ENCODE data around the gene CYP46A1. TPM values are rescaled to one million over a fixed set of nuclear protein-coding genes. Genes with fewer than 3 reads are reported as not detected.

Gene CYP46A1
- total RNA-seq, 1 experiment from 2014 or later: 0.59 TPM

DNA sequence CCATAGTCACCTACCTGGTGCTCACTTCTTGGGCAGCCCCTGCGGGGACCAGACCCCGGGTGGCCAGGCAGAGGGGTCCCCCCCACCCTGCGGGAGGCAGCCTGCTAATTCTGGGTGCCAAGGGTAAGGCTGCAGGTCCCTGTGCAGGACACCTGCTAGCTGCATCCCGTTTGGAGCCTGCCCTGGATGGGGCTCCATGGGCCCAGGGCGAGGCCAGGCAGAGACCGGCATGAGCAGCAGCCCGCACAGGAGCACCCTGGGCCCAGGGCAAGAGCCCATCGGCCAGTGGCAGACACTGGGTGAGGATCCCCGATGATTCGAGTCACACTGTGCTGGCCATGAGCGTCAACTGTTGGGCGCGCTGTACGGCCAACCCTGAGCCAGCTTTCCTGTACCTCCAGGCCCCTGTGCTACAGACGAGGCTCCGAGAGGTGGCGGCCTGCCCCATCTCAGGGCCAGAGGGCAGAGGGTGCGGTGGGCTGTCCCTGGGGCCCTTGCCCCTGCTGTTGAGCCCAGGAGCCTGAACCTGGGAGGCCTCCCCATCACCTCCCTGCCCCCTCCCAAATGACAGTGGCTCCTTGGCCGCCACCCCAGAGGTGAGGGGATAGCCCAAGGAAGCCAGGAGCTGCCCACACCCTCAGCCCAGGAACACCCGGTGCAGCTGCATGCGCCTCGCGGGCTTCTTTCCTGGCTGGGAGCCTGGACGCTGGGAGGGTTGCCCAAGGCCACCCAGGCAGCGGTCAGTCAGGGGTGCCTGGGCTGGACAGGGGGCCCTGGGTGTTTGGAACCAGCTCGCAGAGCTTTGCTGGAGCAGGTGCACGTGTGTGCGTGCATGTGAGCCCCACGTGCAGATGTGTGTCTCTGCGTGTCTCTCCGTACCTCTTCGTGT is 47.7 kb downstream of the CYP46A1 start:
- H2BK20ac ChIP-seq (ENCODE audit: low read depth, low read length, poor library complexity, severe bottlenecking): no peak overlapping the region
- no peak overlapping the region for H2AFZ ChIP-seq (ENCODE audit: low read length)
- H3K79me2 ChIP-seq (ENCODE audit: insufficient read depth, low read length): no peaks in the 10 kb centered on the region
- no peak overlapping the region for H3K14ac ChIP-seq (ENCODE audit: insufficient read depth, low read length)
- Mint-ChIP-seq H3K9me3 (no peaks in the 10 kb centered on the region; a peak in 2 of 5 replicates), H3K36me3 (ENCODE audit: insufficient read depth in 1 of 3, low read depth in 3 of 3) (no peaks in the 10 kb centered on the region), H3K4me3 (no peak overlapping the region; a peak in 1 of 5 replicates), H3K27me3 (ENCODE audit: low read depth) (peaks cover 3% of the 10 kb centered on the region; the same call in 1 of the 2 replicates), H3K4me1 (peaks cover 4 to 19% of the 10 kb centered on the region in 2 experiments), H3K27ac (no peak overlapping the region; a peak in 1 of 7 replicates)
- DNase-seq: peak; percentile 35
- H3K56ac ChIP-seq (ENCODE audit: insufficient read length, low read depth, low read length): no peak overlapping the region
- H3K23me2 ChIP-seq (ENCODE audit: insufficient read length, low read depth, low read length, poor library complexity, severe bottlenecking): peaks cover 4% of the 10 kb centered on the region
- H3K4me2 ChIP-seq (ENCODE audit: insufficient read depth, insufficient read length, low read length): no peak overlapping the region
- H2AK5ac ChIP-seq (ENCODE audit: insufficient read length, low read length): no peak overlapping the region
- no peak overlapping the region for H3T11ph ChIP-seq (ENCODE audit: low read length)
- H3K23ac ChIP-seq (ENCODE audit: insufficient read length, low read depth, low read length): no peak overlapping the region
- H3K4me1 ChIP-seq (ENCODE audit: insufficient read depth, low read length): no peaks in the 10 kb centered on the region
- H3K27me3 ChIP-seq (ENCODE audit: insufficient read depth, low read length): no peaks in the 10 kb centered on the region
- H2BK12ac ChIP-seq (ENCODE audit: insufficient read length, low read depth, low read length): no peak overlapping the region
- no peak overlapping the region for H3K4ac ChIP-seq (ENCODE audit: low read depth, low read length)
- no peak overlapping the region for H4K5ac ChIP-seq (ENCODE audit: insufficient read length, low read depth, low read length)
- no peak overlapping the region for H4K91ac ChIP-seq (ENCODE audit: insufficient read length, low read depth, low read length)
- H3K18ac ChIP-seq (ENCODE audit: insufficient read length, low read depth, low read length): no peak overlapping the region
- no peak for TF ChIP-seq CTCF (conservative IDR thresholded peaks at IDR 0.05)
- no peak overlapping the region for H2BK15ac ChIP-seq (ENCODE audit: low read depth, low read length)
- no peak overlapping the region for H3K27ac ChIP-seq (ENCODE audit: insufficient read length, low read depth, low read length)
- H2BK120ac ChIP-seq (ENCODE audit: low read depth, low read length, poor library complexity, severe bottlenecking): no peak overlapping the region
- no peak overlapping the region for H3K9ac ChIP-seq (ENCODE audit: extremely low read depth, insufficient read length, low read length)
- no CpG with 5 or more reads among the region's 32 CpGs for WGBS (ENCODE audit: extremely low coverage, insufficient read length, low lambda C conversion rate)
- no peak overlapping the region for H4K8ac ChIP-seq (replicated peaks; ENCODE audit: insufficient read length, low read depth, low read length)
- no peak overlapping the region for H2BK5ac ChIP-seq (ENCODE audit: insufficient read length, low read length)
- no peaks in the 10 kb centered on the region for H3K79me1 ChIP-seq (ENCODE audit: insufficient read depth, low read depth, low read length, poor library complexity, severe bottlenecking)
- no peaks in the 10 kb centered on the region for H4K20me1 ChIP-seq (ENCODE audit: control insufficient read depth, insufficient read depth, insufficient read length)
- no peaks in the 10 kb centered on the region for H3K9me3 ChIP-seq (ENCODE audit: control insufficient read depth, low read depth, low read length)

Measured in H9 (cell line).